H9 (cell line): ENCODE measurements around the gene EPGN. TPM values are rescaled to one million over a fixed set of nuclear protein-coding genes. Genes with fewer than 3 reads are reported as not detected.

Experiments used
- DNase-seq: peaks from one replicate; pipeline ENCODE4 v3.0.0-alpha.2; 2017
- H2AFZ ChIP-seq: one replicate; pipeline ENCODE4 v1.6.1; 2013; ENCODE audit warnings: mild to moderate bottlenecking, low read length, control low read depth, moderate library complexity
- H2AK5ac ChIP-seq: 2 replicates; pipeline ENCODE4 v1.6.1; 2013; ENCODE audit warnings: low read length, control low read depth, mixed read lengths; ENCODE audit not compliant: insufficient read length
- H2BK120ac ChIP-seq: one replicate; pipeline ENCODE4 v1.6.1; 2013; ENCODE audit warnings: low read depth, mild to moderate bottlenecking, low read length, control low read depth, inconsistent platforms; ENCODE audit not compliant: poor library complexity, severe bottlenecking
- H2BK12ac ChIP-seq: 2 replicates; pipeline ENCODE4 v1.6.1; 2013; ENCODE audit warnings: low read length, control low read depth, mixed read lengths, low read depth; ENCODE audit not compliant: insufficient read length
- H2BK15ac ChIP-seq: 2 replicates; pipeline ENCODE4 v1.6.1; 2013; ENCODE audit warnings: low read depth, low read length, control low read depth
- H2BK20ac ChIP-seq: one replicate; pipeline ENCODE4 v1.6.1; 2013; ENCODE audit warnings: low read depth, mild to moderate bottlenecking, low read length, control low read depth, inconsistent platforms; ENCODE audit not compliant: poor library complexity, severe bottlenecking
- H2BK5ac ChIP-seq: 2 replicates; pipeline ENCODE4 v1.6.1; 2013; ENCODE audit warnings: low read length, control low read depth, mixed read lengths; ENCODE audit not compliant: insufficient read length
- H3K14ac ChIP-seq: 2 replicates; pipeline ENCODE4 v1.6.1; 2013; ENCODE audit warnings: low read length, control low read depth; ENCODE audit not compliant: insufficient read depth
- H3K18ac ChIP-seq: 2 replicates; pipeline ENCODE4 v1.6.1; 2013; ENCODE audit warnings: low read depth, mild to moderate bottlenecking, mixed read lengths, low read length, control low read depth; ENCODE audit not compliant: insufficient read length
- H3K23ac ChIP-seq: 2 replicates; pipeline ENCODE4 v1.6.1; 2013; ENCODE audit warnings: low read length, control low read depth, mixed read lengths, low read depth; ENCODE audit not compliant: insufficient read length
- H3K23me2 ChIP-seq: 2 replicates; pipeline ENCODE4 v1.6.1; 2013; ENCODE audit warnings: low read depth, mild to moderate bottlenecking, mixed read lengths, low read length, control low read depth; ENCODE audit not compliant: insufficient read length, poor library complexity, severe bottlenecking
- H3K27ac ChIP-seq: 2 replicates; pipeline ENCODE4 v1.5.1; 2013; ENCODE audit warnings: low read length, control low read depth, mixed read lengths, low read depth; ENCODE audit not compliant: insufficient read length
- H3K27me3 ChIP-seq: 2 replicates; pipeline ENCODE4 v1.6.1; 2013; ENCODE audit warnings: low read length, control low read depth, inconsistent platforms; ENCODE audit not compliant: insufficient read depth
- H3K4ac ChIP-seq: 2 replicates; pipeline ENCODE4 v1.6.1; 2013; ENCODE audit warnings: low read depth, mild to moderate bottlenecking, control low read depth, inconsistent platforms, low read length, moderate library complexity
- H3K4me1 ChIP-seq: 2 replicates; pipeline ENCODE4 v1.6.1; 2013; ENCODE audit warnings: low read length, control low read depth, inconsistent platforms; ENCODE audit not compliant: insufficient read depth
- H3K4me2 ChIP-seq: 2 replicates; pipeline ENCODE4 v1.6.1; 2013; ENCODE audit warnings: low read length, control low read depth, mixed read lengths; ENCODE audit not compliant: insufficient read length, insufficient read depth
- H3K56ac ChIP-seq: 2 replicates; pipeline ENCODE4 v1.6.1; 2013; ENCODE audit warnings: low read depth, mild to moderate bottlenecking, mixed read lengths, low read length, control low read depth; ENCODE audit not compliant: insufficient read length
- H3K79me1 ChIP-seq: 2 replicates; pipeline ENCODE4 v1.6.1; 2013; ENCODE audit warnings: low read depth, mild to moderate bottlenecking, moderate library complexity, low read length, control low read depth, inconsistent platforms; ENCODE audit not compliant: insufficient read depth, poor library complexity, severe bottlenecking
- H3K79me2 ChIP-seq: 2 replicates; pipeline ENCODE4 v1.6.1; 2013; ENCODE audit warnings: low read length, control low read depth, inconsistent platforms; ENCODE audit not compliant: insufficient read depth
- H3K9ac ChIP-seq: 2 replicates; pipeline ENCODE4 v1.6.1; 2013; ENCODE audit warnings: low read length, control low read depth, mixed read lengths; ENCODE audit not compliant: insufficient read length; ENCODE audit errors: extremely low read depth
- H3K9me3 ChIP-seq: one replicate; pipeline ENCODE4 v1.6.1; 2013; ENCODE audit warnings: low read depth, low read length, inconsistent platforms; ENCODE audit not compliant: control insufficient read depth
- H3T11ph ChIP-seq: one replicate; pipeline ENCODE4 v1.6.1; 2013; ENCODE audit warnings: mild to moderate bottlenecking, low read length, control low read depth, inconsistent platforms
- H4K20me1 ChIP-seq: one replicate; pipeline ENCODE4 v1.6.1; 2013; ENCODE audit not compliant: control insufficient read depth, insufficient read length, insufficient read depth
- H4K5ac ChIP-seq: 2 replicates; pipeline ENCODE4 v1.6.1; 2013; ENCODE audit warnings: low read depth, mild to moderate bottlenecking, mixed read lengths, low read length, control low read depth; ENCODE audit not compliant: insufficient read length
- H4K8ac ChIP-seq: replicated peaks from 2 replicates; pipeline ENCODE4 v1.6.1; 2013; ENCODE audit warnings: low read length, control low read depth, mixed read lengths, low read depth; ENCODE audit not compliant: insufficient read length
- H4K91ac ChIP-seq: 2 replicates; pipeline ENCODE4 v1.6.1; 2013; ENCODE audit warnings: low read depth, mild to moderate bottlenecking, moderate library complexity, mixed read lengths, low read length, control low read depth; ENCODE audit not compliant: insufficient read length
- H3K27ac Mint-ChIP-seq, 3 experiments: 2 replicates in 2 of 3; 3 replicates in 1 of 3; pipeline ENCODE4 v1.8.0; 2020 to 2021; ENCODE audit warnings: mixed read lengths in 3 of 3, mild to moderate bottlenecking in 1 of 3, moderate library complexity in 1 of 3
- H3K27me3 Mint-ChIP-seq: 2 replicates; pipeline ENCODE4 v1.8.0; 2021; ENCODE audit warnings: low read depth, mild to moderate bottlenecking, moderate library complexity, mixed read lengths
- H3K36me3 Mint-ChIP-seq, 3 experiments: 2 replicates in 2 of 3; 3 replicates in 1 of 3; pipeline ENCODE4 v1.8.0; 2020 to 2021; ENCODE audit warnings: low read depth in 3 of 3, mixed read lengths in 3 of 3; ENCODE audit not compliant: insufficient read depth in 1 of 3
- H3K4me1 Mint-ChIP-seq, 2 experiments: 2 replicates each; pipeline ENCODE4 v1.8.0; 2020; ENCODE audit warnings: mixed read lengths in 2 of 2
- H3K4me3 Mint-ChIP-seq, 2 experiments: 2 replicates in 1 of 2; 3 replicates in 1 of 2; pipeline ENCODE4 v1.8.0; 2020 to 2021; ENCODE audit warnings: mild to moderate bottlenecking in 2 of 2, mixed read lengths in 2 of 2, moderate library complexity in 1 of 2
- H3K9me3 Mint-ChIP-seq, 2 experiments: 2 replicates in 1 of 2; 3 replicates in 1 of 2; pipeline ENCODE4 v1.8.0; 2020; ENCODE audit warnings: mild to moderate bottlenecking in 2 of 2, mixed read lengths in 2 of 2, moderate library complexity in 1 of 2
- WGBS: extraction: QIAGEN DNeasy Blood & Tissue Kit; methylation state at CpG from one replicate; pipeline ENCODE4 v1.1.7; 2013; ENCODE audit warnings: missing lambda C conversion rate, low lambda C conversion rate, mixed read lengths; ENCODE audit not compliant: insufficient read length; ENCODE audit errors: extremely low coverage; 5-methylcytosine and 5-hydroxymethylcytosine counted together
- total RNA-seq: library from RNA; stranded (reverse); gene quantifications from 2 replicates; pipeline ENCODE4 v1.2.1, GENCODE V29; 2021
- TF ChIP-seq, protein P1 (sequence below): fragments of 200-600 bp; sonication (generic); conservative IDR thresholded peaks from 3 replicates; pipeline ENCODE4 v1.8.0; 2021; ENCODE audit warnings: antibody characterized with exemption, mild to moderate bottlenecking

Gene EPGN
- total RNA-seq, 1 experiment from 2014 or later: not detected

DNA sequence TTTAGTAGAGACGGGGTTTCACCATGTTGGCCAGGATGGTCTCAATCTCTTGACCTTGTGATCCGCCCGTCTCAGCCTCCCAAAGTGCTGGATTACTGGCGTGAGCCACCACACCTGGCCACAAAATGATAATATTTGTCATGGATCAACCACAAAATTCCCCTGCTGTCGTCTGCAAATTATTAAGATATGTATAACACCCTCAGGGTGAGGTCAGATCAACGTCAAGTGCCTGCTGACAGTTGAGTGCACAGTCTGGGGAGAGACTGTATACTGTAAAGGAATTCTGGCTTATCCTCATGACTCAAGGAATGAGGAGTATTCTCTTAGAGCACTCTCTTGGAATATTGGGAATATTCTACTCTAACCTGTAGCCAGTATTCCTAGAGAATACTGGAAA is 11.2 kb downstream of the EPGN start:
- Histone ChIP-seq H3K4me2 (no peak overlapping the region), H3K23ac (no peak overlapping the region), H3K56ac (no peak overlapping the region), H4K20me1 (no peaks in the 10 kb centered on the region), H3K27me3 (no peaks in the 10 kb centered on the region), H3K23me2 (no peaks in the 10 kb centered on the region), H2BK120ac (no peak overlapping the region), H2BK12ac (no peak overlapping the region), H2BK15ac (no peak overlapping the region), H3K9me3 (no peaks in the 10 kb centered on the region), H3K79me2 (no peaks in the 10 kb centered on the region), H3T11ph (no peak overlapping the region), H2BK5ac (no peak overlapping the region), H3K4me1 (peaks cover 3% of the 10 kb centered on the region; the same call in 1 of the 2 replicates), H2BK20ac (no peak overlapping the region), H4K5ac (no peak overlapping the region), H3K27ac (no peak overlapping the region), H3K9ac (no peak overlapping the region), H3K14ac (no peak overlapping the region), H3K4ac (no peak overlapping the region), H4K91ac (no peak overlapping the region), H3K18ac (no peak overlapping the region), H2AFZ (no peak overlapping the region), H3K79me1 (no peaks in the 10 kb centered on the region), H2AK5ac (no peak overlapping the region), H4K8ac (no peak overlapping the region)
- no CpG with 5 or more reads among the region's 6 CpGs for WGBS
- no peaks in the 10 kb centered on the region for H3K27me3 Mint-ChIP-seq
- H3K36me3 Mint-ChIP-seq: no peaks in the 10 kb centered on the region
- TF ChIP-seq, protein P1, sequence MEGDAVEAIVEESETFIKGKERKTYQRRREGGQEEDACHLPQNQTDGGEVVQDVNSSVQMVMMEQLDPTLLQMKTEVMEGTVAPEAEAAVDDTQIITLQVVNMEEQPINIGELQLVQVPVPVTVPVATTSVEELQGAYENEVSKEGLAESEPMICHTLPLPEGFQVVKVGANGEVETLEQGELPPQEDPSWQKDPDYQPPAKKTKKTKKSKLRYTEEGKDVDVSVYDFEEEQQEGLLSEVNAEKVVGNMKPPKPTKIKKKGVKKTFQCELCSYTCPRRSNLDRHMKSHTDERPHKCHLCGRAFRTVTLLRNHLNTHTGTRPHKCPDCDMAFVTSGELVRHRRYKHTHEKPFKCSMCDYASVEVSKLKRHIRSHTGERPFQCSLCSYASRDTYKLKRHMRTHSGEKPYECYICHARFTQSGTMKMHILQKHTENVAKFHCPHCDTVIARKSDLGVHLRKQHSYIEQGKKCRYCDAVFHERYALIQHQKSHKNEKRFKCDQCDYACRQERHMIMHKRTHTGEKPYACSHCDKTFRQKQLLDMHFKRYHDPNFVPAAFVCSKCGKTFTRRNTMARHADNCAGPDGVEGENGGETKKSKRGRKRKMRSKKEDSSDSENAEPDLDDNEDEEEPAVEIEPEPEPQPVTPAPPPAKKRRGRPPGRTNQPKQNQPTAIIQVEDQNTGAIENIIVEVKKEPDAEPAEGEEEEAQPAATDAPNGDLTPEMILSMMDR: no peak
- DNase-seq: no peak
- peaks cover 20 to 21% of the 10 kb centered on the region in 2 experiments for H3K4me1 Mint-ChIP-seq
- no peak overlapping the region for H3K4me3 Mint-ChIP-seq
- no peaks in the 10 kb centered on the region; a peak in 1 of 5 replicates for H3K9me3 Mint-ChIP-seq
- H3K27ac Mint-ChIP-seq: no peak overlapping the region
